Measurements from ENCODE around the gene SORCS2. TPM values are rescaled to one million over a fixed set of nuclear protein-coding genes. Genes with fewer than 3 reads are reported as not detected.

The SORCS2 gene
- total RNA-seq, 1 donor = 0.27 TPM

GRCh38 chr4:7708981-7709380 is 516.6 kb downstream of the SORCS2 start:
- no peak overlapping the region for H3K4me3 ChIP-seq (ENCODE audit: low read depth, low read length)
- TF ChIP-seq CTCF (IDR thresholded peaks at IDR 0.05; ENCODE audit: insufficient read depth, low read length) = no peak
- DNase-seq (ENCODE audit: low read depth) = no peak

DNA sequence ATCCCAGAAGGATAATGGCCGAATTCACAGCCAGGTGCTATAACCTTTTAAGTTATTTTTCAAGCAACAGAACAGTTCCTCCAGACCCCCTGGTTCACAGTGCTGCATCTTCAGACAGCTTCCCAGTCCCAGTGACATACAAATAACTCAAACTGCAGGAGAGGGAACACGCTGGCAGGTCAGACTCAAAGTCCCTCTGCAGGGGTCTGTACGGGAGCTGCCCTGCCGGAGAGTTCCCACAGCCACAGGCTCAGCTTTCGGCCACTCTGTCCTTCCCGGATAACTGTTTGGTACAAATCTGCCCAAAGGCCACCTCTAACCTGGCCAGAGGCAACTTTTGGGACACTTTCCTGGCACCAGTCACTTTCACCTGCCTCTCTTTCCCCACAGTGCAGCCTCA is 517.1 kb downstream of the SORCS2 start:
- TF ChIP-seq CTCF (IDR thresholded peaks at IDR 0.05; ENCODE audit: insufficient read depth, low read length) = no peak
- H3K4me3 ChIP-seq (ENCODE audit: low read depth, low read length) = no peak overlapping the region
- no peak for DNase-seq (ENCODE audit: low read depth)

DNA sequence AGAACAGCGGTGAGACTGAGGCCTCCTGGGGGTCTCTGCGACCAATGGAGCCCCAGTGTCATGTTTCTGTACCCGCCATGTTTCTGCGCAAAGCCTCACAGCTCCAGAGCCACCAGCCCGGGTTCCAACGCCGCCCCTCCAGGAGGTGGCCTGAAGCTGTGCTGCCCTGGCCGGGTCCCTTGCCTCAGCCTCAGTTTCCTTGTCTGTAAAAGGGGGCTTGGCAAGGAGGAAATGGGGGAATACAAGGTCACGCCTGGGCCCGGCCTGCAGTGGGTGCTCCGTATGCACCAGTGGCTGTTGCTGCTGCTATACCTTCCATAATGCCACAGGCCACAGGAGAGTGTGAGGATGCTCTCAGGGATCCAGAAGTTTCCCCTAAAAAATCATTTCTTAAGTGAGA is 517.8 kb downstream of the SORCS2 start:
- TF ChIP-seq CTCF (IDR thresholded peaks at IDR 0.05; ENCODE audit: insufficient read depth, low read length) = no peak
- DNase-seq (ENCODE audit: low read depth) = no peak

GRCh38 chr4:7710576-7711306 is 518.4 kb downstream of the SORCS2 start:
- TF ChIP-seq CTCF (IDR thresholded peaks at IDR 0.05; ENCODE audit: insufficient read depth, low read length) = no peak
- no peak for DNase-seq (ENCODE audit: low read depth)
- H3K4me3 ChIP-seq (ENCODE audit: low read depth, low read length) = no peak overlapping the region

More for the DNA sequence above, 517.8 kb downstream of the SORCS2 start:
- no peak overlapping the region for H3K4me3 ChIP-seq (ENCODE audit: low read depth, low read length)

GRCh38 chr4:7711307-7711963 is 519.1 kb downstream of the SORCS2 start:
- no peak overlapping the region for H3K4me3 ChIP-seq (ENCODE audit: low read depth, low read length)
- DNase-seq (ENCODE audit: low read depth) = no peak
- TF ChIP-seq CTCF (IDR thresholded peaks at IDR 0.05; ENCODE audit: insufficient read depth, low read length) = no peak

GRCh38 chr4:7712021-7712671 is 519.8 kb downstream of the SORCS2 start:
- no peak overlapping the region for H3K4me3 ChIP-seq (ENCODE audit: low read depth, low read length)
- DNase-seq (ENCODE audit: low read depth) = no peak
- TF ChIP-seq CTCF (IDR thresholded peaks at IDR 0.05; ENCODE audit: insufficient read depth, low read length) = no peak
